ENCODE results near the gene PDSS2. TPM values are rescaled to one million over a fixed set of nuclear protein-coding genes. Genes with fewer than 3 reads are reported as not detected.
"Not testable (repeated sequence)": the region's sequence is repeated elsewhere in the genome, so short reads cannot be mapped to it uniquely, and the experiment has no call there.

The PDSS2 gene
- total RNA-seq, 4 donors from 2014 or later = 6.5 to 12.2 (median 9.0) TPM

DNA sequence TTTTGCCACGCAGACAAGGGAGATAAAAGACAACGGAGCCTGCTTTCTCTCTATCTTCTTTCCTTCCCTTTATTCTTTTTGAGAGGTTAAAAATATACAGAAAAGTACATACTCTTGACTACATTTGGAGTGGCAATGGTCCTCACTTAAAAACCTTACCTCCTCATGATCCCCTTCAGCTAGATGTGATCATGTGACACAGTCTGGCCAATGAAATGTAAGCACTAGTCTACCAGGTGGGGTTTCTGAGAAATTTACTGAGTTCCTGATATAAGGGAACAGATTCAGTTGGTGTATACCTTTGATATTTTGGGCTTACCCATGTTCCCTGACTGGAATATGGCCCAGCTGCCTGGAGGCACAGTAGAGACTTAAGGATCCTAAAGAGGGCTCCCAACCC, 178.6 kb downstream of the PDSS2 start:
- no peak for TF ChIP-seq POLR2A (IDR thresholded peaks at IDR 0.05)
- TF ChIP-seq EP300 (IDR thresholded peaks at IDR 0.05) = no peak
- TF ChIP-seq, protein P1, sequence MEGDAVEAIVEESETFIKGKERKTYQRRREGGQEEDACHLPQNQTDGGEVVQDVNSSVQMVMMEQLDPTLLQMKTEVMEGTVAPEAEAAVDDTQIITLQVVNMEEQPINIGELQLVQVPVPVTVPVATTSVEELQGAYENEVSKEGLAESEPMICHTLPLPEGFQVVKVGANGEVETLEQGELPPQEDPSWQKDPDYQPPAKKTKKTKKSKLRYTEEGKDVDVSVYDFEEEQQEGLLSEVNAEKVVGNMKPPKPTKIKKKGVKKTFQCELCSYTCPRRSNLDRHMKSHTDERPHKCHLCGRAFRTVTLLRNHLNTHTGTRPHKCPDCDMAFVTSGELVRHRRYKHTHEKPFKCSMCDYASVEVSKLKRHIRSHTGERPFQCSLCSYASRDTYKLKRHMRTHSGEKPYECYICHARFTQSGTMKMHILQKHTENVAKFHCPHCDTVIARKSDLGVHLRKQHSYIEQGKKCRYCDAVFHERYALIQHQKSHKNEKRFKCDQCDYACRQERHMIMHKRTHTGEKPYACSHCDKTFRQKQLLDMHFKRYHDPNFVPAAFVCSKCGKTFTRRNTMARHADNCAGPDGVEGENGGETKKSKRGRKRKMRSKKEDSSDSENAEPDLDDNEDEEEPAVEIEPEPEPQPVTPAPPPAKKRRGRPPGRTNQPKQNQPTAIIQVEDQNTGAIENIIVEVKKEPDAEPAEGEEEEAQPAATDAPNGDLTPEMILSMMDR (IDR thresholded peaks at IDR 0.05) = no peak
- no peak for TF ChIP-seq POLR2AphosphoS5 (IDR thresholded peaks at IDR 0.05)
- WGBS, 2 donors (ENCODE audit: low coverage in 1 of 2) = 96 to 97% methylated on average over 2 of the region's 2 CpGs
- Histone ChIP-seq H3K4me3 (no peak overlapping the region), H3K27ac (no peak overlapping the region), H3K36me3 (no peaks in the 10 kb centered on the region), H3K9me3 (no peaks in the 10 kb centered on the region), H3K4me1 (no peaks in the 10 kb centered on the region), H3K27me3 (no peaks in the 10 kb centered on the region)
- no peak for ATAC-seq

GRCh38 chr6:107280001-107280400, 179.4 kb downstream of the PDSS2 start:
- H3K36me3 ChIP-seq, ATAC-seq, H3K27me3 ChIP-seq, H3K4me1 ChIP-seq, H3K27ac ChIP-seq, H3K9me3 ChIP-seq, H3K4me3 ChIP-seq: not testable (repeated sequence)
- 93 to 94% methylated on average over 6 to 7 of the region's 7 CpGs for WGBS, 2 donors (ENCODE audit: low coverage in 1 of 2)

DNA sequence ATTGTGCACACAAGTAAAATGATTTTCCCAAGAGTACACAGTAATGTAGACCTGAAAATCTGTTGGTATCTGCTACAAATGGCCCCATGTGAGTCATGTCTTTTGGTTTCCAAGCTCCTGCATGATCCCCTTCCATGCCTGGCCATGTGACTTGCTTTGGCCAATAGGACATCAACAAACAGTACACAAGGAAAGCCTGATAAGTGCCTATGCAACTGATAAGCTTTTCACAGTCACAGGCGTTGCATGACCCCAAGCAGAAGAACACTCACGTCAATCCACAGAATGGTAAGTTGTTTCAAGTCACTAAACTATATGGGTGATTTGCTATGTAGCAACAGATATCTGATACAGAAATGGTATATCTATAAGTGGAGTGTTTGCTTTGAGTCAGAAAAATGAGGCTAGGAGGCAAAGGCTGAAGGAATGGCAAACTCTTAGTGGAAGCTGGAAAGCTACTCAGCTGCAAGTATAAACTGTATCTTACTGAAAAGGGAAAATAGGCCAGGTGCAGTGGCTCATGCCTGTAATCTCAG, 184.0 kb downstream of the PDSS2 start:
- H3K27ac ChIP-seq = no peak overlapping the region
- no peaks in the 10 kb centered on the region for H3K27me3 ChIP-seq
- TF ChIP-seq POLR2AphosphoS5 (IDR thresholded peaks at IDR 0.05) (no peak), POLR2A (IDR thresholded peaks at IDR 0.05) (no peak), EP300 (IDR thresholded peaks at IDR 0.05) (no peak)
- TF ChIP-seq, protein P1 (IDR thresholded peaks at IDR 0.05) = no peak
- no peak overlapping the region for H3K4me3 ChIP-seq
- no peaks in the 10 kb centered on the region for H3K9me3 ChIP-seq
- peaks cover 0 to 6% of the 10 kb centered on the region in 2 donors for H3K36me3 ChIP-seq
- no peaks in the 10 kb centered on the region for H3K4me1 ChIP-seq
- no peak for ATAC-seq
- 67 to 92% methylated on average over 2 of the region's 2 CpGs for WGBS, 2 donors (ENCODE audit: low coverage in 1 of 2)

DNA sequence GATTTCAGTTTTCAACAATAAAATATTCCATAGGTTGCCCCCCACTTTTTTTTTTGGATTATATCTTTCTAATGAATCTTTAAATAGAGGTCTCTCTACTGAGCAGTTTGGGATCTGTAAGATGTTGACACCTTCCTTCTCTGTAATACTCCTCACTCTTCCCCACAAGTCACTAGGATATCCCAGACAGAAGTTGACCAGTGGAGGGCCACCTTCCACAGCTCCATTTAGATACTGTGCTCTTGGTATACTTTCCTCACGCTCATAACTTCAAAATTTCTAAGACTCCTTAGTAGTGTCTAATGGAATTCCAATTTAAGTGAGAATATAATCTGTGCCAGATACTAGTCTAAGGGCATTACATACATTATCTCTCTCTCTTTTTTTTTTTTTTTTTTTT, 185.1 kb downstream of the PDSS2 start:
- no peak overlapping the region for H3K4me3 ChIP-seq
- no peaks in the 10 kb centered on the region for H3K4me1 ChIP-seq
- no peak for ATAC-seq
- no peak overlapping the region for H3K27ac ChIP-seq
- TF ChIP-seq, protein P1 (IDR thresholded peaks at IDR 0.05) = no peak
- TF ChIP-seq POLR2A (IDR thresholded peaks at IDR 0.05) = no peak
- no peak for TF ChIP-seq POLR2AphosphoS5 (IDR thresholded peaks at IDR 0.05)
- TF ChIP-seq EP300 (IDR thresholded peaks at IDR 0.05) = no peak
- 91 to 94% methylated on average over 1 of the region's 1 CpG for WGBS, 2 donors (ENCODE audit: low coverage in 1 of 2)
- no peaks in the 10 kb centered on the region for H3K9me3 ChIP-seq
- no peaks in the 10 kb centered on the region for H3K27me3 ChIP-seq
- H3K36me3 ChIP-seq = peaks cover 0 to 6% of the 10 kb centered on the region in 2 donors

- Histone ChIP-seq H3K27ac (no peak overlapping the region), H3K27me3 (no peaks in the 10 kb centered on the region), H3K36me3 (peaks cover 0 to 6% of the 10 kb centered on the region in 2 donors), H3K4me3 (no peak overlapping the region), H3K9me3 (no peaks in the 10 kb centered on the region), H3K4me1 (no peaks in the 10 kb centered on the region)
- no peak for TF ChIP-seq POLR2A (IDR thresholded peaks at IDR 0.05)
- no peak for ATAC-seq
- 83 to 86% methylated on average over 1 to 2 of the region's 2 CpGs for WGBS, 2 donors (ENCODE audit: low coverage in 1 of 2)
These were observed 187.1 kb downstream of the PDSS2 start for GRCh38 chr6:107272246-107272645.

DNA sequence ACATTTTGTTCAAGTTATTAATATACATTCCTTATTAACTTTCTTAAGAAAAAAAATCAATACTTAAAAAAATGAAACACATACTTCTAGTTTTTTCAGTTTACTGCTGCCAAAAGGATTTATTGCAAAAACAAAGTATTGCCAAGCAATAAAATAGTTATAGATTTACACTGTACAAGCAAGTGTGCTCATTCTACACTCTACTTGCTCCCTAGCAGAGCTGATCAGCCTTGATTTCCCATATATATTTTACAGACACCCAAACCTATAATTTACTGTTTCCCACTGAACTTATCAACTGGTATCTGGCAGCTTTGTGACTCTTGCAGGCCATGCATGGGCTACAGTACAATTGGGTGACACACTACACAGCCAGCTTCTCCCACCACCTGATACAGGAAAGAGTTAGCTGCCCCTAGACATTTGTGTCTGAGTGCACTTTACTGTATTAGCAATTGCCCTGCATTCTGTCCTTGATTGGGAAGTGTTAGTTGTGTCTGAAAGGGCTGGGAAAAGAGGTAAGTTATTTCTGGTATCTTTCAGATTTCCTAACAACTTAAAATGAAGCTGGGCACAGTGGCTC, 188.1 kb downstream of the PDSS2 start:
- ATAC-seq = no peak
- Histone ChIP-seq H3K36me3 (peaks cover 0 to 6% of the 10 kb centered on the region in 2 donors), H3K4me1 (no peaks in the 10 kb centered on the region), H3K9me3 (no peaks in the 10 kb centered on the region), H3K27me3 (no peaks in the 10 kb centered on the region), H3K4me3 (no peak overlapping the region), H3K27ac (no peak overlapping the region)
- TF ChIP-seq EP300 (IDR thresholded peaks at IDR 0.05) = no peak
- TF ChIP-seq POLR2AphosphoS5 (IDR thresholded peaks at IDR 0.05) = no peak
- TF ChIP-seq, protein P1 (IDR thresholded peaks at IDR 0.05) = no peak
- TF ChIP-seq POLR2A (IDR thresholded peaks at IDR 0.05) = no peak

Data from gastroesophageal sphincter (tissue), 4 donors.